Placental epithelial cell (primary cell): ENCODE data around the gene CRB2. TPM values are rescaled to one million over a fixed set of nuclear protein-coding genes. Genes with fewer than 3 reads are reported as not detected.

Experiments used
- small RNA-seq: library from RNA; depleted of rRNA; stranded (forward); fragments of <200 nt; gene quantifications from one replicate; pipeline ENCODE3, GENCODE V24; 2012
- total RNA-seq: library from RNA; depleted of rRNA; stranded (reverse); fragments of >200 nt; gene quantifications from 2 replicates; pipeline ENCODE4 v1.2.3, GENCODE V29; 2012

The CRB2 gene
- not detected in 2 replicates for total RNA-seq

DNA sequence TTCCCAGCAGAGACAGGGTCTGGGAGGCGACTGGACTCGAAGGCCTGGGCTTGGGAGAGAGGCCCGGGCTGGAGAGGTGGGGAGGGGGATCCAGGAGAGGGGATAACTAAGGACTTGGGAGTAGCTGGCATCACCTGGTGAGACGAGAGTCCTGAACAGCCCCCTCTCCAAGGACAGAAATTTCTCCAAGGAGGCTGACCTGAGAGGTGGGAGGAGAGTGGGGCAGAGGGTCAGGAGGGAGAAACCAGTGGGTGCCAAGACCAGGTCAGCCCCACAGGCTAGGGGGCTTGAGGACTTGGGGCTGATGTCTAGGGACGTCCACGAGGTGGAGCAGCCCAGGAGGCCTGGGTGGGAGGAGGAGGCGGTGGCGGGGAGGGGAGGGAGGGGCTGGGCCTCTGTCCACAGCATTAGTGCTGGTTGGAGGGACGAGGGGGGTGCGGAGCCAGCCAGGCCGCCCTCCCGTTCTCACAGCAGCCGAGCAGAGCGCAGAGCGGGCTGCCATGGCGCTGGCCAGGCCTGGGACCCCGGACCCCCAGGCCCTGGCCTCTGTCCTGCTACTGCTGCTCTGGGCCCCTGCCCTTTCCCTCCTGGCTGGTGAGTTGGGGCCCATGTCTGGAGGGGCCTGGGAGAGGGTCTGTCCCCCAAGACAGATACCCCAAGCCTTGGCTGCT, at the start of gene CRB2:
Gene CRB2 (plus strand): TSS at position 437 of the 671 bp plus-strand sequence. CDS start 64 bp downstream, at position 501.

Small RNA genes lying within 50 kb of the gene (small RNA-seq; reads per million reads assigned to genes)
- gene MIR601 = not detected

Other genes with a start within 250 kb of the CRB2 start
- 3.1 and 5.7 TPM in 2 replicates for gene STRBP, start 87.6 kb upstream of the CRB2 start, total RNA-seq